OCI-LY7 (cell line): ENCODE data around the gene SELENOS. TPM values are rescaled to one million over a fixed set of nuclear protein-coding genes. Genes with fewer than 3 reads are reported as not detected.

Source experiments
- BruUV-seq: library from RNA; stranded (reverse); fragments of 400-500 nt; replicated peaks from 2 replicates; lab custom pipeline; 2021; lab: Mats Ljungman, UMichigan
- CTCF ChIA-PET: fragments of 300-600 bp; sonication (Branson Sonifier 250); formaldehyde crosslinking; loops from one replicate; lab custom pipeline; 2022; ENCODE audit warnings: antibody characterized with exemption; ENCODE audit not compliant: unreplicated experiment; lab: Charles Lee
- POLR2A ChIA-PET: fragments of 300-600 bp; sonication (Branson Sonifier 250); formaldehyde crosslinking; loops from one replicate; lab custom pipeline; 2022; ENCODE audit warnings: antibody characterized with exemption; lab: Charles Lee
- DNase-seq: peaks from one replicate; pipeline ENCODE4 v3.0.0-alpha.2; 2015; ENCODE audit warnings: low spot score
- H2AFZ ChIP-seq: fragments of 200-600 bp; sonication (generic), shearing (Covaris generic); 2 replicates; pipeline ENCODE4 v1.6.1; 2014; ENCODE audit warnings: mild to moderate bottlenecking, antibody characterized with exemption, low read length, moderate library complexity
- H3K27ac ChIP-seq: fragments of 200-600 bp; sonication (generic); 2 replicates; pipeline ENCODE4 v1.5.1; 2014; ENCODE audit warnings: mixed run types, low read depth, mild to moderate bottlenecking, moderate library complexity, low read length, inconsistent platforms; ENCODE audit not compliant: poor library complexity, severe bottlenecking
- H3K36me3 ChIP-seq: fragments of 200-600 bp; sonication (generic); 2 replicates; pipeline ENCODE4 v1.6.1; 2014; ENCODE audit warnings: mild to moderate bottlenecking, antibody characterized with exemption, low read length, moderate library complexity, mixed read lengths; ENCODE audit not compliant: insufficient read depth
- H3K4me1 ChIP-seq: fragments of 200-600 bp; sonication (generic); 2 replicates; pipeline ENCODE4 v1.5.1; 2014; ENCODE audit warnings: mild to moderate bottlenecking, low read length; ENCODE audit not compliant: insufficient read depth, poor library complexity, severe bottlenecking
- H3K4me2 ChIP-seq: fragments of 200-600 bp; sonication (generic); 2 replicates; pipeline ENCODE4 v1.6.1; 2014; ENCODE audit warnings: mild to moderate bottlenecking, low read length
- H3K4me3 ChIP-seq: fragments of 200-600 bp; sonication (generic); 2 replicates; pipeline ENCODE4 v1.5.1; 2014; ENCODE audit warnings: mild to moderate bottlenecking, low read depth, low read length; ENCODE audit not compliant: poor library complexity, severe bottlenecking
- H3K79me2 ChIP-seq: fragments of 200-600 bp; sonication (generic); 2 replicates; pipeline ENCODE4 v1.6.1; 2016; ENCODE audit warnings: low read depth, mild to moderate bottlenecking, low read length, moderate library complexity, mixed read lengths; ENCODE audit not compliant: insufficient read depth
- H3K9me2 ChIP-seq: fragments of 200-600 bp; sonication (generic); 2 replicates; pipeline ENCODE4 v1.6.1; 2016; ENCODE audit warnings: mild to moderate bottlenecking, low read length, mixed read lengths; ENCODE audit not compliant: insufficient read depth
- H3K9me3 ChIP-seq: fragments of 200-600 bp; sonication (generic); 2 replicates; pipeline ENCODE4 v1.6.1; 2014; ENCODE audit warnings: mild to moderate bottlenecking, mixed run types, low read length, mixed read lengths
- H4K20me1 ChIP-seq: fragments of 200-600 bp; sonication (generic); 2 replicates; pipeline ENCODE4 v1.6.1; 2014; ENCODE audit warnings: mild to moderate bottlenecking, antibody characterized with exemption, low read length, moderate library complexity, mixed read lengths; ENCODE audit not compliant: insufficient read depth
- CTCF ChIP-seq: fragments of 200-600 bp; sonication (generic); conservative IDR thresholded peaks from 2 replicates; pipeline ENCODE4 v1.5.1; 2014; ENCODE audit warnings: mild to moderate bottlenecking, antibody characterized with exemption, low read length, moderate library complexity, mixed read lengths
- EZH2phosphoT487 ChIP-seq: fragments of 200-600 bp; sonication (generic); IDR thresholded peaks from 2 replicates; pipeline ENCODE4 v1.6.1; 2018; ENCODE audit warnings: low read depth, borderline replicate concordance, mild to moderate bottlenecking, mixed run types, antibody characterized with exemption, low read length, moderate library complexity, mixed read lengths
- intact Hi-C: fragments of 100-400 bp; cut with micrococcal nuclease; formaldehyde crosslinking; loops from one replicate; pipeline ENCODE4 v1.10.0; 2022; ENCODE audit not compliant: unreplicated experiment
- total RNA-seq, 2 experiments: library from RNA; depleted of rRNA in 1 of 2; stranded (reverse); fragments of >200 nt in 1 of 2; shearing (Covaris generic) in 1 of 2; gene quantifications; 2 replicates each; pipeline ENCODE4 v1.2.3, GENCODE V29; 2014 to 2022

Gene SELENOS
- total RNA-seq, 2 experiments from 2014 or later, result 29.1 to 36.1 TPM

DNA sequence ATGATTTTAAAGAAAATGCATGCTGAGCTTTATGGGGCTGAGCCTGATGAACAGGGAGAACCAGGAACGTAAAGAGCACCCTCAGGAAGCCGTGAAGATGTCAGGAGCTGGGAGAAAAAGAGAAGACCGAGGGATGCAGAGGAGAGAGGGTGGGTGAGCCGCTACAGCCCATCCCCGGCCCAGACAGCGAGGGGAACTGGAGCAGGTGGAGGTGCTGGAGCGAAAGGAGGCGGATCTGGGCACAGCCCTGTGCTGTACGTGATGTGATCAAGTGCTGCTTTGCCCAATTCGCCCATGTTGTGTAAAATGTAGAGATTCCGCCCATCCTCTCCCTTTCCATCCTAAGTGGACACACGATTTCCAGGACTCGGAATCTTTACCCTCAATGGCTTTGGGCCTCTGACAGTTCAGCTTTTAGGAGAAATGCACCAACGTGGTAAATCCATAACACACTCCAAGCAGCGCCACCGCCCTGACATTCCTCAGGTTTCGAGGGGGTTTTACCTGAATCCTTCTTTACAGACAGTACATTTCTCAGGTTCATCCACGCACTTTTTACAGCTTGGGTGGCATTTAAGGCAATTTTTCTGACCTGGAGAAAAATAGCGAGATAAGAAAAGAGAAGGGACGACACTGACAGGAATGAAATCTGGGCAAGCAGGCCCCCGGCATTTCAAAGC is 44.9 kb upstream of the SELENOS start:
- H3K27ac ChIP-seq, result no peak overlapping the region
- H2AFZ ChIP-seq, result no peak overlapping the region
- no TSS peak for BruUV-seq
- ChIA-PET CTCF (no interaction called here), POLR2A (no interaction called here)
- no peaks in the 10 kb centered on the region for H3K79me2 ChIP-seq
- intact Hi-C loops, result no loop called here
- H3K36me3 ChIP-seq, result no peaks in the 10 kb centered on the region
- no peak overlapping the region for H3K4me3 ChIP-seq
- DNase-seq, result no peak
- H3K4me1 ChIP-seq, result no peaks in the 10 kb centered on the region
- H3K9me3 ChIP-seq, result no peaks in the 10 kb centered on the region
- H4K20me1 ChIP-seq, result no peaks in the 10 kb centered on the region
- no peak overlapping the region for H3K4me2 ChIP-seq
- H3K9me2 ChIP-seq, result no peaks in the 10 kb centered on the region
- TF ChIP-seq EZH2phosphoT487 (no peak), CTCF (no peak)

DNA sequence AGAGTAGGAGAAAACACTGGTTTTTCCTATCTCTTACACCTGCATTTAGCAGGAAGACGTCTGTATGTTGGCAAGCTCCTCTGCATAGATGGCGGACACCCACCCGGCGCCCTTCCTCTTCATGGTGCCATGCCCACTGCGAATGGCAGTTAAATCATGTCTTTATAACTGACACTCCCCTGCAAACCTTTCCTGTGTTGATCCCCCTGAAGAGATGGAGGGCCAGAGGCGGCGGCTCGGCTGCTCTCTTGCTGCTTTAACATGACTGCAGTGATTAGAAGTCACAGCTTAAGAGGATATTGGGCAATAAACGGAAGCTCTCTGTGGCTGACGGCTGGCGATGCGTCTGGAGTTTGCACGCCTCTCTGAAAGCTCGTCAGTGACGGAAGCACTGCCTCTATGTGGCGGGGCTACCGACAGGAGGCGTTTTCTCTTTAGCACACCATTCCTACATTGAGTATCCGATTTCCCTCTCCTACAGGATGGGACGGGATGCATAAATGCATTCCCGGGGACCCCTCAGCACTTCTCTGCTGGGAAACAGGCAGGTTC is 43.3 kb upstream of the SELENOS start:
- no peak overlapping the region for H3K27ac ChIP-seq
- no peak overlapping the region for H3K4me2 ChIP-seq
- H4K20me1 ChIP-seq, result no peaks in the 10 kb centered on the region
- CTCF ChIA-PET, result no interaction called here
- H3K79me2 ChIP-seq, result no peaks in the 10 kb centered on the region
- no peaks in the 10 kb centered on the region for H3K4me1 ChIP-seq
- POLR2A ChIA-PET, result interaction anchor here (0.6 kb wide), 1 partner anchor 448 kb away, joined by 3 read pairs; no protein-coding TSS in a partner anchor
- no peak overlapping the region for H2AFZ ChIP-seq
- H3K9me2 ChIP-seq, result no peaks in the 10 kb centered on the region
- BruUV-seq, result no TSS peak
- no peak overlapping the region for H3K4me3 ChIP-seq
- no peak for DNase-seq
- H3K9me3 ChIP-seq, result no peaks in the 10 kb centered on the region
- intact Hi-C loops, result no loop called here
- no peaks in the 10 kb centered on the region for H3K36me3 ChIP-seq
- TF ChIP-seq EZH2phosphoT487 (no peak), CTCF (no peak)

DNA sequence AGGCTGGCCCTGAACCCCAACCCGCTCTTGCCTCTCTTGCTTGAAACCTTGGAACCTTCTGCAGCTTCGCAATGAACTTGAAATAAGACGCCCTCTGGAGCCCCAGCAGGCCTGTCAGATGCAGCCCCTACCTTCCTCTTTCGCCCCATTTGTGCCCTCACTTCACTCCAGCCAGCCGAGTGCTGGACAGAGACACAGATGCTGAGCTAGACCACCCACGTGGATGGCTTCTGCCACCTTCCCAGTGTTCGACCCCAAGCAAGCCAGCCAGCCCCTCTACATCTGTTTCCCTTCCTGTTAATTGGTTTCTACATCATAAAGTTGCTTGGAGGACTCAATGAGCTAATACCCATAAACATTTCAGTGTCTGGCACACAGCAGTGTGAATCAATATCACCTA is 41.6 kb upstream of the SELENOS start:
- H2AFZ ChIP-seq, result no peak overlapping the region
- CTCF ChIA-PET, result no interaction called here

More for the DNA sequence above, 41.6 kb upstream of the SELENOS start:
- no peaks in the 10 kb centered on the region for H3K9me3 ChIP-seq
- no peak for DNase-seq
- BruUV-seq, result no TSS peak
- no peak overlapping the region for H3K4me3 ChIP-seq
- intact Hi-C loops, result no loop called here
- no peaks in the 10 kb centered on the region for H3K9me2 ChIP-seq
- H3K4me1 ChIP-seq, result no peaks in the 10 kb centered on the region
- POLR2A ChIA-PET, result no interaction called here
- H3K4me2 ChIP-seq, result no peak overlapping the region
- H3K27ac ChIP-seq, result no peak overlapping the region
- H3K36me3 ChIP-seq, result no peaks in the 10 kb centered on the region
- H4K20me1 ChIP-seq, result no peaks in the 10 kb centered on the region
- no peaks in the 10 kb centered on the region for H3K79me2 ChIP-seq
- TF ChIP-seq CTCF, result no peak
- no peak for TF ChIP-seq EZH2phosphoT487
